Activated naive CD4-positive, alpha-beta T cell (primary cell): ENCODE results near the gene SHFL.

Experiments used
- DNase-seq, 4 experiments: peaks; one replicate each; lab custom pipeline; 2025; lab: John Stamatoyannopoulos, UW

SHFL gene

GRCh38 chr19:10134040-10134439, 47.9 kb downstream of the SHFL start:
- DNase-seq: no peak

- DNase-seq: no peak
These were observed 49.6 kb downstream of the SHFL start for GRCh38 chr19:10135551-10136334.

GRCh38 chr19:10136936-10137335, 50.8 kb downstream of the SHFL start:
- no peak for DNase-seq

DNA sequence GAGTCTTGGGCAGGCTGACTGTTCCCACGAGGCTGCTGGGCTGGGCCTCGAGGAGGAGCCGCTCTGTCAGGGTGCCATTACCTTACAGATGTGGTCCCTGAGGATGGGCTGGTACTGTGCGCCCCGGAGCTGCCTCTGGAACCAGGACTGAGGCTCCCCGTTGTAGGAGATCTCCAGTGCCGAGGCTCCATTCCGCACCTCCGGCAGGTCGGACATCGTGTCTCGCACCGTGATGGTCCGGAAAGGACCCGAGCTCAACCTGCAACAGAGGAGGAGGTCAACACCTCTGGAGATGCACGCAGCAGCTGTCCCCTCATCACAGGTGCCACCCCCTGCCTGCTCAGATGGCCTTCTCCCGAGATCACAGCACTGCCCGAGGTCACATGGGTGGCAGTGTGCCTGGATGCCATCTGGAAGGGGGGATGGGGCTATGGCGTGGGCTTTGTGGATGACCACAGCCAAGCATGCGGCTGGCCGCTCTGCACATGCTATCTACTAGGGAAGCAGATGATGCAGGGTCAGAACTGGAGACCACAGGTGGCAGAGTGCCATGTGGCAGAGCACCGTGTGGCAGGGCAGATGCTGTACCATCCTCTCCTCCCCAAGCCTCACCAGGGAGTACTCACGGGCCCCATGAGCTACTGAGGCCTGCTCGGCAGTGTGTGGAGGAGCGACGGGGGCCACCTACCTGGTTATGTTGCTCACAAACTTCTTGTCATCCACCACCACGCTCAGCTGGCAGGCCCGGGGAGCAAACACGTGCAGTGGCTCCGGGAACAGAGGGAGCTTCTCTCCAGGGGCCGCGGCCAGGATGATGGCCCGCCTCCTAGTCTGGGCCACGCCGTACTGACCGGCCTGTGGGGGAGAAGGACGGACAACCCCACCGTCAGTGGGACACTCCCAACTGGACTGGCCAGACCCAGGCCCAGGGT, 51.9 kb downstream of the SHFL start:
- DNase-seq: no peak

GRCh38 chr19:10138879-10139795, 53.0 kb downstream of the SHFL start:
- no peak for DNase-seq

GRCh38 chr19:10139952-10140351, 53.8 kb downstream of the SHFL start:
- DNase-seq: no peak

DNA sequence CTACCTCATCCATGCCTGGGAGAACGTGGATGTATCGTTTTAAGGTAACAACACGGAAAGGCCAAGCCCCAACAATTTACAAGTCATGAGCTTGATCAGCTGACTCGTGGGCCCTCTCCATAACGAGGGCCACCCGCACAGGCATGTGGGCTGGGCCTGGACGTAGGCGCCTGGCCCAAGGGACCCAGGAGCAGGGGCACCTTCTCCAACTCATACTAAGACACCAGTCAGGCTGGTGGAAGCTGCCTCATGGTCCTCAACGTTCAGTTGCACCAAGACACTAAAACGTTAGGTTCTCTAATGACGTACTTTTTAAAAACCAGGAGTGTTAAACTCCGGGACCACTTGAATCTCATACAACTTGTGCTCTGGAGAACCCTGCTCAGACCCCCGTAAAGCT, 55.4 kb downstream of the SHFL start:
- no peak for DNase-seq

GRCh38 chr19:10141973-10142372, 55.9 kb downstream of the SHFL start:
- DNase-seq: no peak
